PC-9 (cell line): ENCODE measurements around the gene ADGRA1.

Source experiments
- CTCF ChIP-seq: fragments of 200-600 bp; sonication (generic); conservative IDR thresholded peaks from 2 replicates; pipeline ENCODE4 v1.6.1; 2017; ENCODE audit warnings: mixed run types, antibody characterized with exemption, mild to moderate bottlenecking, moderate library complexity
- EZH2 ChIP-seq: fragments of 200-600 bp; sonication (generic); IDR thresholded peaks from 2 replicates; pipeline ENCODE4 v1.8.0; 2017; ENCODE audit warnings: antibody characterized with exemption, low read depth

GRCh38 chr10:133154996-133155778 lies 67.5 kb downstream of the ADGRA1 start:
- TF ChIP-seq CTCF, result no peak
- TF ChIP-seq EZH2, result no peak
